PC-3 (cell line): Measurements from ENCODE around the gene XPC. TPM values are rescaled to one million over a fixed set of nuclear protein-coding genes. Genes with fewer than 3 reads are reported as not detected.

Source experiments
- ATAC-seq: fragments of 200-7000 bp; cut with Tn5 transposase; 2 replicates; pipeline ENCODE4 v1.9.1; 2020; ENCODE audit warnings: mild to moderate bottlenecking, moderate library complexity
- BruUV-seq: library from RNA; stranded (reverse); fragments of 400-500 nt; replicated peaks from 2 replicates; lab custom pipeline; 2021; lab: Mats Ljungman, UMichigan
- CTCF ChIA-PET: fragments of 300-600 bp; sonication (Branson Sonifier 250); formaldehyde crosslinking; loops from one replicate; lab custom pipeline; 2022; ENCODE audit warnings: antibody characterized with exemption; lab: Charles Lee
- POLR2A ChIA-PET: fragments of 300-600 bp; sonication (Branson Sonifier 250); formaldehyde crosslinking; loops from one replicate; lab custom pipeline; 2022; ENCODE audit warnings: antibody characterized with exemption; ENCODE audit not compliant: unreplicated experiment; lab: Charles Lee
- DNase-seq: peaks from one replicate; pipeline ENCODE4 v3.0.0-alpha.2; 2015
- H2AFZ ChIP-seq: fragments of 300-600 bp; sonication (generic); 2 replicates; pipeline ENCODE4 v1.6.0; 2016; ENCODE audit warnings: antibody characterized with exemption, low read length
- H3F3A ChIP-seq: fragments of 300-600 bp; sonication (generic); one replicate; pipeline ENCODE4 v1.6.0; 2017; ENCODE audit warnings: antibody characterized with exemption, low read length, control low read depth, mild to moderate bottlenecking; ENCODE audit not compliant: unreplicated experiment
- H3K27ac ChIP-seq: fragments of 300-600 bp; sonication (generic); 2 replicates; pipeline ENCODE4 v1.5.1; 2016; ENCODE audit warnings: mild to moderate bottlenecking, low read length
- H3K27me3 ChIP-seq: fragments of 300-600 bp; sonication (generic); 2 replicates; pipeline ENCODE4 v1.6.1; 2016; ENCODE audit warnings: low read length, mixed read lengths
- H3K36me3 ChIP-seq: fragments of 300-600 bp; sonication (generic); 2 replicates; pipeline ENCODE4 v1.6.1; 2016; ENCODE audit warnings: low read depth, mixed run types, low read length, mixed read lengths
- H3K4me1 ChIP-seq: fragments of 300-600 bp; sonication (generic); 2 replicates; pipeline ENCODE4 v1.5.1; 2016; ENCODE audit warnings: low read length; ENCODE audit not compliant: insufficient read depth
- H3K4me2 ChIP-seq: fragments of 300-600 bp; sonication (generic); 2 replicates; pipeline ENCODE4 v1.6.0; 2016; ENCODE audit warnings: low read length
- H3K4me3 ChIP-seq: fragments of 300-600 bp; sonication (generic); 2 replicates; pipeline ENCODE4 v1.5.1; 2016; ENCODE audit warnings: mild to moderate bottlenecking, low read length, mixed read lengths
- H3K79me2 ChIP-seq: fragments of 300-600 bp; sonication (generic); 2 replicates; pipeline ENCODE4 v1.6.1; 2017; ENCODE audit warnings: low read length, mixed read lengths
- H3K9ac ChIP-seq: fragments of 300-600 bp; sonication (generic); 2 replicates; pipeline ENCODE4 v1.6.0; 2016; ENCODE audit warnings: mild to moderate bottlenecking, low read length
- H3K9me2 ChIP-seq: fragments of 300-600 bp; sonication (generic); replicated peaks from 2 replicates; pipeline ENCODE4 v1.6.1; 2016; ENCODE audit warnings: mixed run types, low read length, mixed read lengths
- H3K9me3 ChIP-seq: fragments of 300-600 bp; sonication (generic); 2 replicates; pipeline ENCODE4 v1.6.1; 2016; ENCODE audit warnings: low read length, mixed read lengths
- H4K20me1 ChIP-seq: fragments of 300-600 bp; sonication (generic); 2 replicates; pipeline ENCODE4 v1.6.1; 2016; ENCODE audit warnings: low read length, mixed read lengths
- CTCF ChIP-seq: fragments of 300-600 bp; sonication (generic); conservative IDR thresholded peaks from 2 replicates; pipeline ENCODE4 v1.5.1; 2017; ENCODE audit warnings: antibody characterized with exemption, low read depth, mild to moderate bottlenecking, low read length
- EZH2 ChIP-seq: fragments of 300-600 bp; sonication (generic); IDR thresholded peaks from one replicate; pipeline ENCODE4 v1.6.1; 2017; ENCODE audit warnings: antibody characterized with exemption, mild to moderate bottlenecking, low read length; ENCODE audit not compliant: unreplicated experiment
- EZH2phosphoT487 ChIP-seq: fragments of 300-600 bp; sonication (generic); IDR thresholded peaks from 2 replicates; pipeline ENCODE4 v1.6.1; 2018; ENCODE audit warnings: mild to moderate bottlenecking, antibody characterized with exemption, low read length, borderline replicate concordance
- intact Hi-C: fragments of 100-400 bp; cut with micrococcal nuclease; formaldehyde crosslinking; loops from 2 replicates; pipeline ENCODE4 v1.9.0; 2023
- total RNA-seq: library from RNA; depleted of rRNA; stranded (reverse); fragments of >200 nt; gene quantifications from 2 replicates; pipeline ENCODE4 v1.2.3, GENCODE V29; 2014

The XPC gene
- total RNA-seq, 1 experiment from 2014 or later, result 24.3 TPM

DNA sequence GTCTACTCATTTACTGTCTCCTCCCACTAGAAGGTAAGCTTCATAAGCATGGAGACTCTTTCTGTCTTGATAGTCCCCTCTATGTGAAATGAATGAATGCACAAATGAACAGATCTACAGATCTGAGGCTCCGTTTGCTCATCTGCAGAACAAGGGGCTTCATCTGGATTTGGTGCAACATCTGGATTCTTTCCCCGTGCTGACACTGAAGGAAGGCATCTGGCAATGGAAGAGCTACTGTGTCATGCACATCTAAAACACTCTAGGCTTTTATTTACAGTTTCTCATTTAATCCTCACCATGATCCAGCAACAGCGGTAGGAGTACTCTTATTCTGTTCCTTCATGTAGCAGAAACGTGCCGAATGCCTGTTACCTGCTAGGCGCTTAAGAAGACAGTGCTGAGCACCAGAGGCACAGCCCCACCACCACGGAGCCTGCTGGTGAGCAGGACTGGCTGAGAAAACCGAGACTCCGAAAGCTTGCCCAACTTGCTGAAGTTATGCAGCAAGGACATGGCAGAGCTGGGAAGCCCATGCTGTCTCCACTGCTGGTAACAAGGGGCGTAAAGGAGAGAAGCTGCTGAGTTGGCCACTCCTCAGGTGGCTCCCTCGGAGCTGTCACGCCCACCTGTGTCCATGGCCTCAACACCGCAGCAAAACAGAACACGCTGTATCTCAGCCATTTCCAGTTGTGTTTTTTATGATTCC, 31.3 kb upstream of the XPC start:
- Histone ChIP-seq H3K9me2 (no peaks in the 10 kb centered on the region), H3K9ac (no peak overlapping the region), H3K4me1 (no peaks in the 10 kb centered on the region), H3K27me3 (no peaks in the 10 kb centered on the region), H2AFZ (no peak overlapping the region), H3K4me3 (no peak overlapping the region), H3K9me3 (no peaks in the 10 kb centered on the region), H4K20me1 (no peaks in the 10 kb centered on the region), H3K4me2 (no peak overlapping the region), H3K27ac (no peak overlapping the region), H3F3A (no peaks in the 10 kb centered on the region), H3K36me3 (no peaks in the 10 kb centered on the region), H3K79me2 (no peaks in the 10 kb centered on the region)
- CTCF ChIA-PET, result no interaction called here
- TF ChIP-seq EZH2, result no peak
- no peak for TF ChIP-seq EZH2phosphoT487
- no peak for TF ChIP-seq CTCF
- no peak for ATAC-seq
- no peak for DNase-seq
- POLR2A ChIA-PET, result no interaction called here
- no TSS peak for BruUV-seq
- intact Hi-C loops, result loop anchor here (10.0 kb wide), 1 partner anchor 155 kb away; no protein-coding TSS in a partner anchor

DNA sequence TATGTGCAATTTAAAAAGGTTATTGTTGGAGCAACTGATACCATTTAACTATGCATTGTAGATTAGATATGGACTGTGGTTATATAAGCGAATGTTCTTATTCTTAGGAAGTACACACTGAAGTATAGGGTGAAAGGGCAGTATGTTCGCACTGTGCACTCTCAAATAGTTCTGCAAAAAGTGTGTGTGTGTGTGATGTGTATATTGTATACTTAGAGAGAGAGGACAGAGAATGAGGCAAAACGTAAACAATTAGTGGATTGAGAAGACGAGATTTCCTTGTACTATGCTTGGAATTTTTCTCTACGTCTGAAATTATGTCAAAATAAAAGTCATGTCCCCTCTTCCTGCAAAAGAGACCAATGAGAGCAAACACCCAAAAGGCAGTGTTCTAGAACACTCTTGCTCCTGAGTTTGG, 30.6 kb upstream of the XPC start:
- ChIA-PET POLR2A (no interaction called here), CTCF (no interaction called here)
- Histone ChIP-seq H3K9me2 (no peaks in the 10 kb centered on the region), H3K4me1 (no peaks in the 10 kb centered on the region), H3K79me2 (no peaks in the 10 kb centered on the region), H3K4me2 (no peak overlapping the region), H3F3A (no peaks in the 10 kb centered on the region), H3K36me3 (no peaks in the 10 kb centered on the region), H4K20me1 (no peaks in the 10 kb centered on the region), H3K9ac (no peak overlapping the region), H3K27me3 (no peaks in the 10 kb centered on the region), H3K27ac (no peak overlapping the region), H3K4me3 (no peak overlapping the region), H2AFZ (no peak overlapping the region), H3K9me3 (no peaks in the 10 kb centered on the region)
- TF ChIP-seq EZH2phosphoT487, result no peak
- TF ChIP-seq CTCF, result no peak
- TF ChIP-seq EZH2, result no peak
- DNase-seq, result no peak
- no TSS peak for BruUV-seq
- intact Hi-C loops, result loop anchor here (10.0 kb wide), 1 partner anchor 156 kb away; no protein-coding TSS in a partner anchor
- ATAC-seq, result no peak

DNA sequence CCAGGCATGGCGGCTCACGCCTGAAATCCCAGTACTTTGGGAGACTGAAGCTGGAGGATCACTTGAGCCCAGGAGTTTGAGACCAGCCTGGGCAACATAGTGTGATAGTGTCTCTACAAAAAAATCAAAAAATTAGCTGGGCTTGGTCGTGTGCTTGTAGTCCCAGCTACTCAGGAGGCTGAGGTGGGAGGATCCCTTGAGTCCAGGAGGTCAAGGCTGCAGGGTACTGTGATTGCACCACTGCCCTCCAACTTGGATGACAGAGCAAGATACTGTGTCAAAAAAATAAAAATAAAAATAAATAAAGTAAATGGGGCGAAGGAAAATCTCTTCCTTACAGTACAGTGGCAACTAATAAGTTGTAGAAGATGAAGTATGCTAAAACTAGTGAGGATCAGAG, 29.8 kb upstream of the XPC start:
- ATAC-seq, result no peak
- Histone ChIP-seq H2AFZ (no peak overlapping the region), H3K36me3 (no peaks in the 10 kb centered on the region), H3K27ac (no peak overlapping the region), H3F3A (no peaks in the 10 kb centered on the region), H3K9ac (no peak overlapping the region), H3K4me2 (no peak overlapping the region), H3K27me3 (no peaks in the 10 kb centered on the region), H3K4me3 (no peak overlapping the region), H3K9me2 (no peaks in the 10 kb centered on the region), H3K9me3 (no peaks in the 10 kb centered on the region), H4K20me1 (no peaks in the 10 kb centered on the region), H3K79me2 (no peaks in the 10 kb centered on the region), H3K4me1 (no peaks in the 10 kb centered on the region)
- no peak for DNase-seq
- no peak for TF ChIP-seq CTCF
- TF ChIP-seq EZH2phosphoT487, result no peak
- TF ChIP-seq EZH2, result no peak
- intact Hi-C loops, result loop anchor here (10.0 kb wide), 1 partner anchor 157 kb away; no protein-coding TSS in a partner anchor
- CTCF ChIA-PET, result no interaction called here
- POLR2A ChIA-PET, result no interaction called here
- no TSS peak for BruUV-seq
